Heart left ventricle (tissue), 16 donors: ENCODE data around the gene BTNL2. TPM values are rescaled to one million over a fixed set of nuclear protein-coding genes. Genes with fewer than 3 reads are reported as not detected.

Source experiments
- ATAC-seq, 4 donors: fragments of 200-7000 bp; cut with Tn5 transposase; one replicate each; pipeline ENCODE4 v1.9.1; 2020 to 2022; ENCODE audit warnings: moderate library complexity in 4 of 4, mild to moderate bottlenecking in 3 of 4, moderate number of reproducible peaks in 1 of 4
- DNase-seq, 5 donors: peaks; one replicate each; pipeline ENCODE4 v3.0.0-alpha.2; 2020
- H3K27ac ChIP-seq, 12 donors: fragments of 200-600 bp; sonication (generic) in 4 of 12; one replicate each; pipeline versions ENCODE4 v1.5.0 to v1.8.0; 2016 to 2022; ENCODE audit warnings: mild to moderate bottlenecking in 2 of 12
- H3K27me3 ChIP-seq, 9 donors: fragments of 200-600 bp; sonication (generic) in 2 of 9; one replicate each; pipeline versions ENCODE4 v1.5.1 to v1.8.0; 2016 to 2022; ENCODE audit warnings: mild to moderate bottlenecking in 3 of 9
- H3K36me3 ChIP-seq, 9 donors: fragments of 200-600 bp; sonication (generic) in 2 of 9; one replicate each; pipeline versions ENCODE4 v1.5.0 to v1.8.0; 2018 to 2022; ENCODE audit warnings: mild to moderate bottlenecking in 2 of 9
- H3K4me1 ChIP-seq, 12 donors: fragments of 200-600 bp; sonication (generic) in 4 of 12; one replicate each; pipeline versions ENCODE4 v1.5.0 to v1.8.0; 2016 to 2022; ENCODE audit warnings: mild to moderate bottlenecking in 3 of 12
- H3K4me3 ChIP-seq, 12 donors: fragments of 200-600 bp; sonication (generic) in 4 of 12; one replicate each; pipeline versions ENCODE4 v1.5.0 to v1.8.0; 2017 to 2022; ENCODE audit warnings: mild to moderate bottlenecking in 9 of 12, moderate library complexity in 4 of 12
- H3K9me3 ChIP-seq, 12 donors: fragments of 200-600 bp; sonication (generic) in 4 of 12; one replicate each; pipeline versions ENCODE4 v1.5.0 to v1.8.0; 2016 to 2022; ENCODE audit warnings: mild to moderate bottlenecking in 1 of 12
- POLR2A ChIP-seq, 2 donors: fragments of 450-650 bp; IDR thresholded peaks; one replicate each; pipeline ENCODE4 v1.6.1; 2017; ENCODE audit warnings: antibody characterized with exemption in 2 of 2, mild to moderate bottlenecking in 2 of 2, moderate library complexity in 2 of 2
- WGBS, 4 donors: extraction: QIAGEN DNeasy Blood & Tissue Kit in 2 of 4; methylation state at CpG; one replicate each; pipeline versions ENCODE4 v1.1.5 to v1.1.7; 2013 to 2018; 5-methylcytosine and 5-hydroxymethylcytosine counted together
- intact Hi-C, 10 donors: fragments of 100-400 bp; cut with DNase I; formaldehyde crosslinking; loops; one replicate each; pipeline versions ENCODE4 v1.11.1 to v1.14.2; 2022
- polyA plus RNA-seq, 2 donors: library from polyadenylated mRNA; stranded (reverse); fragments of 200-250 nt; gene quantifications; one replicate each; pipeline ENCODE4 v1.2.3, GENCODE V29; 2013
- total RNA-seq, 9 donors: library from RNA; depleted of rRNA in 2 of 9; stranded (reverse); fragments of >200 nt in 2 of 9; fragmentation: NEBNext Ultra II Directional in 3 of 9; extraction: Animal tissue kit (Norgen Biotek cat#: 25700) in 3 of 9; gene quantifications; one replicate each; pipeline versions ENCODE4 v1.1.0 to v1.2.4, GENCODE V29; 2016 to 2023
- TF ChIP-seq, protein P1 (sequence below), 12 donors: fragments of 200-600 bp; sonication (generic) in 4 of 12; IDR thresholded peaks; one replicate each; pipeline versions ENCODE4 v1.5.0 to v1.8.0; 2018 to 2022; ENCODE audit warnings: antibody characterized with exemption in 12 of 12, mild to moderate bottlenecking in 5 of 12
- donor health status: ischemic (EF 13 %, LVEDD 7.1; RV severe dilation, severe dysfunction).
- donor health status: healthy with polysubstance abuse.
- donor health status: DM: no; HTN: yes; CAD: no.
- donor health status: DM: no; HTN: no; CAD: no.
- donor health status: ischemic (EF 25% LVEDD 6.9; RV normal size, moderate dysfunction).
- donor health status: ischemic (EF 25% LVEDD 5.7; RV mildly dilated, moderate dysfunction).
- donor health status: healthy.
- donor health status: DM: yes; HTN: yes; CAD: no.
- donor health status: ischemic (EF 35%, LVEDD 5.7; RV mildly dilated, moderate dysfunction).
- donor health status: nonischemic (EF 11% LVEDD 7.7; RV severe dilation, severe dysfunction).
- donor health status: DM: yes; HTN: yes; CAD: no.
- donor health status: PGD.
- donor health status: ischemic (EF 29% LVEDD 5.4; RV normal size, mild dysfunction).
- donor health status: nonischemic (EF 23%, LVEDD 6.1; RV moderate dilation, normal function).

Gene BTNL2
- total and polyA plus RNA-seq, 11 donors: not detected

DNA sequence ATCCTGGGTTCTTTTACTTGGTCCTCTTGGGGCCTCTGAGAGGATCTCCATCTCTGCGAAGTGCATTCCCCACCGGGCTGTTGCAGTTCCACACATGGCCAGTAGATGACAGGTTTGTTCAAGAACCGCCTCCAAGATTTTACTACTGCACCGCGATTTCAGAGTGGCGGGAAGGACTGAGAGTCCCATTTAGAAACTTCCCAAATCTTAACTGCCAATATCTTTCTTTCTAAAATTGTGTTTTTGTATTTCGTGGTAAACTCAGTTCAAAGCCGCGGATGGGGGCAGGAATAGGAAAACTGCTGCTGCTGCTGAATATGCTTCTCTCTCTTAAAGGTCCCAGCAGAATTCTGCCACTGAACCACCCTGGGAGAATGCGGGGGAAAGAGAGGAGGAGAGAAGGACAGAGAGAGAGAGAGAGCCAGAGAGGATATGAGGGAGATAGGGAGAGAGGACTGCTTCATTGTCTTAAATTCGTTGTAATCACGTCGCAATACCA, 8.6 kb upstream of the BTNL2 start:
- Histone ChIP-seq H3K27me3 (peaks cover 0 to 76% (median 13%) of the 10 kb centered on the region in 9 donors), H3K27ac (no peak overlapping the region), H3K36me3 (no peaks in the 10 kb centered on the region), H3K9me3 (no peaks in the 10 kb centered on the region), H3K4me1 (peaks cover 0 to 17% (median 0%) of the 10 kb centered on the region in 12 donors), H3K4me3 (peak overlapping the region in 4 of 12 donors; percentile 10 to 43 (median 33))
- whole genome bisulfite sequencing, 4 donors: 7 to 9% (median 8%) methylated on average over 13 of the region's 13 CpGs
- peak in 3 of 4 donors; percentile 73 to 78 (median 77) for ATAC-seq
- intact Hi-C loops: loop anchor here (2.0 to 10.0 kb wide), 9 partner anchors 171 to 452 kb away; no protein-coding TSS in a partner anchor
- peak; percentile 65 to 83 (median 67) for DNase-seq
- TF ChIP-seq POLR2A (IDR thresholded peaks at IDR 0.05): no peak
- TF ChIP-seq, protein P1, sequence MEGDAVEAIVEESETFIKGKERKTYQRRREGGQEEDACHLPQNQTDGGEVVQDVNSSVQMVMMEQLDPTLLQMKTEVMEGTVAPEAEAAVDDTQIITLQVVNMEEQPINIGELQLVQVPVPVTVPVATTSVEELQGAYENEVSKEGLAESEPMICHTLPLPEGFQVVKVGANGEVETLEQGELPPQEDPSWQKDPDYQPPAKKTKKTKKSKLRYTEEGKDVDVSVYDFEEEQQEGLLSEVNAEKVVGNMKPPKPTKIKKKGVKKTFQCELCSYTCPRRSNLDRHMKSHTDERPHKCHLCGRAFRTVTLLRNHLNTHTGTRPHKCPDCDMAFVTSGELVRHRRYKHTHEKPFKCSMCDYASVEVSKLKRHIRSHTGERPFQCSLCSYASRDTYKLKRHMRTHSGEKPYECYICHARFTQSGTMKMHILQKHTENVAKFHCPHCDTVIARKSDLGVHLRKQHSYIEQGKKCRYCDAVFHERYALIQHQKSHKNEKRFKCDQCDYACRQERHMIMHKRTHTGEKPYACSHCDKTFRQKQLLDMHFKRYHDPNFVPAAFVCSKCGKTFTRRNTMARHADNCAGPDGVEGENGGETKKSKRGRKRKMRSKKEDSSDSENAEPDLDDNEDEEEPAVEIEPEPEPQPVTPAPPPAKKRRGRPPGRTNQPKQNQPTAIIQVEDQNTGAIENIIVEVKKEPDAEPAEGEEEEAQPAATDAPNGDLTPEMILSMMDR (IDR thresholded peaks at IDR 0.05): peak; percentile 86 to 99 (median 98)

DNA sequence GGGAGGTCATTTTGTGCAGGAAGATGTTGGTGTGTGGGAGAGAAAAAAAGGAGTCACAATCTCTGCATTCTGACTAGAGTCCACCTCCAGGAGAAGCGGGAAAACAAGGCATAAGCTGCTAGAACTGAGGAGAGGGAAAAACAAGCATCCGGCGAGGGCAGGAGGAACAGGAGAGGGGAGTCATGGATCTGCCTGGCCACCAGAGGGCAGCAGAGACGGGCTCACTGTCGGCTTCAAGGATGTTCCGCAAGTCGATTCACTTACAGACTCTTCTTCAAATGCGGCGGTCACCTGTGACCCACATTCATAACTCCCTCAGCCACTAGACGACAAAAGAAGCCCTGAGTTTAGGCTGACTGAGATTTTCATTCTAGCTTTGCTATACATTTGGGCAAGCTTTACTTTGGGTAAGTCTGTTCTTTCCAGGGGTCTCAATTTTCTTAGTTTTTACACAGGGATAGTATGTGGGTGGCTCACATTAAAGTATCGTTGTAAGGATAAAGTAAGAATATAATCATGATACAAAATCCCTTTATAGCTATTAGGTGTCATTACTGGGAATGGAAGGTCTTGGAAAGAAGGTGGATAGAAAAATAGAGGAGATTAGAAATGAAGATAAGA, 6.6 kb upstream of the BTNL2 start:
- 8 to 9% (median 8%) methylated on average over 11 of the region's 11 CpGs for WGBS, 4 donors
- Histone ChIP-seq H3K4me3 (no peak overlapping the region), H3K9me3 (no peaks in the 10 kb centered on the region), H3K36me3 (no peaks in the 10 kb centered on the region), H3K4me1 (peaks cover 0 to 17% (median 0%) of the 10 kb centered on the region in 12 donors), H3K27ac (no peak overlapping the region), H3K27me3 (peaks cover 0 to 65% (median 11%) of the 10 kb centered on the region in 9 donors)
- DNase-seq (peak; percentile 77 to 91 (median 78)), ATAC-seq (peak in 3 of 4 donors; percentile 69 to 89 (median 85))
- TF ChIP-seq, protein P1 (IDR thresholded peaks at IDR 0.05): peak; percentile 88 to 97 (median 94)
- no peak for TF ChIP-seq POLR2A (IDR thresholded peaks at IDR 0.05)
- intact Hi-C loops: loop anchor here in 9 of 10 donors (1.0 to 10.0 kb wide), 12 partner anchors 166 to 455 kb away; no protein-coding TSS in a partner anchor

DNA sequence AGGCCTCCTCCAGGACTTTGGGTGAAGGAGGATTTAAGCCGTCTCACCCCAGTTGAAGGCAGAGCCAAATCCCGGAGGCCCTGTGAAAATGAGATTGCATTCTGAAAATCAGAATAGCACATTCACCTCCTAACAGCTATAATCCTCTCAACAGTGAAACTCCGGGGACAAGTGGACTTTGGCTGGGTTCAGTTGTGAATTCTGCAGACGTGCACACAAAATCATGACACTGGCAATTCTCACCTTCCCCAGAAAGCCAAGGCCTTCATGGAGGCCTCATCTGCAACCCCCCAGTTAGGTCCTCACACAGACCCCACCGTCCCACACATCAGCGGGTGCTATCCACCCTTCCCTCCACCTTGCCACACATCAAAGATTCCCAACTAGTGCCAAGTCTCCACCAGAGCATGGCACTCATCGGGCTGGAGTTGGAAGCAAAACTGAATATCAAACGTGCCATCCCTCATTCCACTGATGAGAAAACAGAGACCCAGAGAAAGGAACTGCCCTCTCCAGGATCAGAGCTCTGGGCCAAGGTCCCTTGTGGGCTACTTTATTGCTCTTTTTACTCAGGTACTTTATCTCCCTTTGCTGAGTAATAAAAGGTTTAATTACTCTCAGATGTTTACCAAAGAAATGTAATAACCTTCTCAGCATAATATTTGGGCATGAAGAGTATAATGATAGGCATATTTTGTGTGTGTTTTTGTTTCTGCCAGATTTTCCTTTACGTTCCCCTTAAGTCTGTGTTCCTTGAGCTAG, 4.8 kb upstream of the BTNL2 start:
- TF ChIP-seq, protein P1 (IDR thresholded peaks at IDR 0.05): no peak
- TF ChIP-seq POLR2A (IDR thresholded peaks at IDR 0.05): no peak
- H3K9me3 ChIP-seq: no peaks in the 10 kb centered on the region
- ATAC-seq (no peak), DNase-seq (no peak)
- no peaks in the 10 kb centered on the region for H3K36me3 ChIP-seq
- intact Hi-C loops: loop anchor here in 9 of 10 donors (2.0 to 10.0 kb wide), 9 partner anchors 164 to 457 kb away; no protein-coding TSS in a partner anchor
- no peak overlapping the region for H3K27ac ChIP-seq
- WGBS, 4 donors: 78 to 86% (median 84%) methylated on average over 9 of the region's 9 CpGs
- H3K27me3 ChIP-seq: peaks cover 0 to 61% (median 15%) of the 10 kb centered on the region in 9 donors
- H3K4me1 ChIP-seq: peaks cover 0 to 17% (median 0%) of the 10 kb centered on the region in 12 donors
- no peak overlapping the region for H3K4me3 ChIP-seq

DNA sequence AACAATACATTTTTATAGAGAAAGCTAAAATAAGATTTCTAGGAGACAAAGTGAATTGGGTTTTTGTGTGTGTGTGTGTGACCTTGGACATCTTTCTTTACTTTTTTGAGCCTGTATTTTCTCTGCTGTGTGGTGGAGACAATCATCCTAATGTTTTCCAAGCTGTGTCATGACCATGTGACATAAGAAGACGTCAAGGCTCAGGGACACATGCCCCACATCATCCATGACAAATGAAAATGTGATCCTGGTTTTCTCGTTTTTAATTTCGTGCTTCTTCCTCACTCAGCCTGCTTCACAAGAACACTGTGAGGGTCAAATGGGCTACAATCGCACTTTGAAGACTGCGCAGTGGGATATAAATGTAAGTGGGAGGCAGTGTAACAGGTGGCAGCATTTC, 3.9 kb upstream of the BTNL2 start:
- peaks cover 0 to 13% (median 0%) of the 10 kb centered on the region in 12 donors for H3K4me1 ChIP-seq
- no peak for TF ChIP-seq POLR2A (IDR thresholded peaks at IDR 0.05)
- TF ChIP-seq, protein P1 (IDR thresholded peaks at IDR 0.05): no peak
- no peak overlapping the region for H3K4me3 ChIP-seq
- H3K36me3 ChIP-seq: no peaks in the 10 kb centered on the region
- DNase-seq: no peak
- H3K9me3 ChIP-seq: no peaks in the 10 kb centered on the region
- no peak overlapping the region for H3K27ac ChIP-seq
- peaks cover 0 to 55% (median 11%) of the 10 kb centered on the region in 9 donors for H3K27me3 ChIP-seq
- WGBS, 4 donors: 49 to 66% (median 57%) methylated on average over 5 of the region's 5 CpGs
- no peak for ATAC-seq
- intact Hi-C loops: loop anchor here in 9 of 10 donors (5.0 to 10.0 kb wide), 8 partner anchors 164 to 456 kb away; no protein-coding TSS in a partner anchor
